ENCODE measurements around the gene AOX1.
"Not testable (repeated sequence)": the region's sequence is repeated elsewhere in the genome, so short reads cannot be mapped to it uniquely, and the experiment has no call there.

Gene AOX1

DNA sequence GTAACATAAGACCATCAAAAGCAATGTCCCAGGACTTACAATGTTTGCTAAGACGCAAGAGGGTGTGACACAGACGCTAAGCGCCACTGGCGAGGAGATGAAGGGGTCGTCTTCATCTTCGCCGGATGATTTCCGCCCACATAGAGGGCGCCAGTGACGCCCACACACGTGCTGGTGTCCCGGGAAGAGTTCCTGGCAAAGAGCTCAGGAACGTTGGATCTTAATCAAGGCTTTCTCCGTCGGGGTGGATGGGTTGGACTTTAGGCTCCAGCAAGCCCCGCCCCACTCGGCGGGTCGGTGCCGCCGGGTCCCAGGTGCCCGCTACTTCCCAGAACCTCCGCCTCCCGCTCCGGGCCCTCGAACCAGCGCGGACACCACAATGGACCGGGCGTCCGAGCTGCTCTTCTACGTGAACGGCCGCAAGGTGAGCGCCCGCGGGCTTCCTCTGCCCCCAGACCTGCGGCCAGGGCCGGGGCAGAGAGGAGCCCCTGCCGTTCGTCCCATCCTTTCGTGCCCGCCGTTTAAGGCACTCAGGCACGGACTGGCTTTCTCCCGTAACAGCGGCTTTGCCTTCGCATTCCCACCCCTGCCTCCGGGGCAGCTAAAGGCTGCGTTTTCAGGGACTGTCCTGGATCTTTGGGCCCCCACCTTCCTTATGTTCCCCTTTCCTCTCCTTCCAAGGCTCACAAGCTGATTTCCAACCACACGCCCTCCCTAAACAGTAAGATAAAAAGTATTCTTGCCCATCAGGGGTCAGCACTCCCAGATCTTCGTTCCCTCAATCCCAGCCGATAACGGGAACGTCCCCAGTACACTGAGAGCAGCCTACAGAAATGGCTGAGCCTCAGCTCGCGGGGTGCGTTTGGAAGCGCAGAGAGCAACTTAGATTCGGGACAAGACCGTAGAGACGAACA is at the start of gene AOX1:
TSS of gene AOX1 (plus strand) at position 285 of the 914 bp plus-strand sequence. CDS start at position 380, 95 bp downstream.
- in situ Hi-C loops (cut with HindIII; ENCODE audit: low sequenced_read_pairs): no loop called here

DNA sequence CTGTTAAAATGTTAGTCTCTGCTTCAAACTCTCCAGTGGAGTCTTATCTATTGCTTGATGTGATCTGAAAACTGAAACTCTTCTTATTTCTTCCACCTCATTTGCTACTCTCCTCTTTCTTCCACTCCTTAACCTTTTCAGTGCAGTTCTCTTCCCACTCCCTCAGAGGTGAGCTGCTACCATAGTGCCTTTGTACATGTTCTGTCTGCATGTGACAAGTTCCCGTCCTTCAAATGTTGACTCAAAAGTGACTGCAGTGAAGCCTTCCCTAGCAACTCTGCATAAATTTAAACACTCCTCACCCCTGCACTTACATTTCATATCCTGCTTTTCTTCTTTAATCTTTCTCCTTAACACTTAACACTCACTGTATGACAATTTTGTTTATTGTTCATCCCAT is 47.7 kb upstream of the AOX1 start:
- in situ Hi-C loops (cut with HindIII; ENCODE audit: low sequenced_read_pairs): no loop called here

DNA sequence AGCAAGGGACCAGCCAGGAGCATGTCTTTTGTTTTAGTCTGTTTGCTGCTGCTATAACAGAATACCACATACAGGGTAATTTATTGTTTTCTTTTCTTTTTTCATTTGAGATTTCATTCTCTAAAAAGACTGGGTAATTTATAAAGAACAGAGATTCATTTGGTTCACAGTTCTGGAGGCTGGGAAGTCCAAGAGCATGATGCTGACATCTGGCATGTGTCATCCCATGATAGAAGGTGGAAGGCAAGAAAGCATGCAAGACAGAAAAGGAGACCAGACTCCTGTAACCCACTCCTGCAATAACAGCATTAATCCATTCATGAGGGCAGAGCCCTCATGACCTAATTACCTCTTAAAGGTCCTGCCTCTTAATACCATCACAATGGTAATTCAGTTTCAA is 45.0 kb upstream of the AOX1 start:
- in situ Hi-C loops (cut with HindIII; ENCODE audit: low sequenced_read_pairs): no loop called here

DNA sequence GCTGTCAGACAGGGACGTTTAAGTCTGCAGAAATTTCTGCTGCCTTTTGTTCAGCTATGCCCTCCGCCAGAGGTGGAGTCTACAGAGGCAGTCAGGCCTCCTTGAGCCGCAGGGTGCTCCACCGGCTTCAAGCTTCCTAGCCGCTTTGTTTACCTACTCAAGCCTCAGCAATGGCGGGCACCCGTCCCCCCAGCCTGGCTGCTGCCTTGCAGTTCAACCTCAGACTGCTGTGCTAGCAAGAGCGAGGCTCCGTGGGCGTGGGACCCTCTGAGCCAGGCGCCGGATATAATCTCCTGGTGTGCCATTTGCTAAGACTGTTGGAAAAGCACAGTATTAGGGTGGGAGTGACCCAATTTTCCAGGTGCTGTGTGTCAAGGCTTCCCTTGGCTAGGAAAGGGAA is 19.2 kb upstream of the AOX1 start:
- in situ Hi-C loops (cut with HindIII; ENCODE audit: low sequenced_read_pairs): not testable (repeated sequence)

DNA sequence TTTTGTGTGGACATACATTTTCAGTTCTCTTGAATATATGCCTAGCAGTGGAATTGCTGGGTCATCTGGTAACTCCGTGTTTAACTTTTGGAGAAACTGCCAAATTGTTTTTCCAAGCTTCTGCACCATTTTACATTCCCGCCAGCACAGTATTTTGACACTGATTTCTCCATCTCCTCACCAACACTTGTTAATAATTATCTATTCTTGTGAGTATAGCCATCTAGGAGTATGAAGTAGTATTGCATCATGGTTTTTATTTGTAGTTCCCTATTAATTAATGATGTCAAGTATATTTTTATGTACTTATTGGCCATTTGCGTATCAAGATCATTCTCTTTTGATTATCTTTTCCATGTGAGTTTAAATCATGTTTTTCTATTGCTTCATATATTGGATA is 17.9 kb upstream of the AOX1 start:
- in situ Hi-C loops (cut with HindIII; ENCODE audit: low sequenced_read_pairs): no loop called here

DNA sequence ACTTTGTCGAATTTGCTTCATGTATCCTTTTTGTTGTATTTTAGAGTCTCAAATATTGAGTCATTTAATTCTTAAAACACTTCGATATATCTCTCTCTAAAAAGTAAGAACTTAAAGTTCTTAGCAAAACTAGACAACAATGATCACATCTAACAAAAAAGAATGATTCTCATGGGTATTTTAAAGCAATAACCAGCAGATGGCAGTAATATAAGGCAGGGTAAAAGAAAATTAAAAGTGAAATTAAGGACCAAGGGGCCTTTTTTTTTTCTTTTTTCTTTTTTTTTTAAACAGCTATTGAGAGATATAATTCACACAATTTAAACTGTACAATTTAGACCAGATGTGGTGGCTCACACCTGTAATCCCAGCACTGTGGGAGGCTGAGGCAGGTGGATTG is 9.9 kb upstream of the AOX1 start:
- in situ Hi-C loops (cut with HindIII; ENCODE audit: low sequenced_read_pairs): no loop called here

DNA sequence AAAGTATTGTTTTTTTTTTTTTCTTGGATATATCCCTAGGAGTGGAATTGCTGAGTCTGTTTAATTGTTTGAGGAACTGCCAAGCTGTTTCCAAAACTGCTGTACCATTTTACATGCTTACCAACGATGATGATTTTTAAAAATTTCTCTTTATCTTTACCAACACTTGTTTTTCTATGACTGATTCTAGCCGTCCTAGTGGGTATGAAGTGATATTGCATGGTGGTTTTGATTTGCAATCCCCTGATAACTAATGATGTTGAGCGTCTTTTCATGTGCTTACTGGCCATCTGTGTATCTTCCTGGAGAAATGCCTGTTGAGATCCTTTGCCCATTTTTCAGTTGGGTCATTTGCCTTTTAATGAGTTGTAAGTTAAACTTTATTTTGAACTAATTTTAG is 8.8 kb upstream of the AOX1 start:
- in situ Hi-C loops (cut with HindIII; ENCODE audit: low sequenced_read_pairs): no loop called here

DNA sequence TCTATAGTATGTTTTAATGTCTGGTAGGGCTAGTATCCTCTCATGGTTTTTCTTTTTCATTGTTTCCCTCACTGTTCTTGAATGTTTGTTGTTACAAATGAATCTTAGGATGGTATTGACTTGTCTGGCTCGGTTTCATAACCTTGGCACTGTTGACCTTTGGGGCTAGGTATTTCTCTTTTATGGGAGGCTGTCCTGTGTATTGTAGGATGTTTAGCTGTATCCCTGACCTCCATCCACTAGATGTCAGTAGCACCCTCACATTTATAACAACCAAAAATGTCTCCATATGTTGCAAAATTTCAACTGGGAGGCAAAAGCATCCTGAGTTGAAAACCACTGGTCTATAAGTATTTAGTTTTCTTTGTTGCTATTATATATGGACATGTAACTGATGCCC is 7.0 kb upstream of the AOX1 start:
- in situ Hi-C loops (cut with HindIII; ENCODE audit: low sequenced_read_pairs): no loop called here

DNA sequence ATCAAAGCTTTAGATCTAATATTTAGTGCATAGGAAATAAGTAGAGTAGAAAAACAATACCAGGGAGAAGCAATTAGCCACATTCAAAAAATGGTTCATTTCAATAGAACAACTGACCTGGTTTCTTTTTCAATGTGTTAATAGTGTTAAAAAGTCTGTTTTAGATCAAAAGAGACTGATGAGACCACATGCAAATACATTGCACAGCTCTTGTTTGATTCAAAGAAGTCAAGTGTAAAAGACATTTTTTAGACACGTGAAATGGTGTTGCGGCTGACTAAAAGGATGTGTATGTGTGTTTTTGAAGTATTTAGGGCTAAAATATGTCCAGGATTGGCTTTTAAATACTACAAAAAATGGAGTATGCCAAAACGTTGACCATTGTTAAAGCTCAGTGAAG is 1.2 kb upstream of the AOX1 start:
- in situ Hi-C loops (cut with HindIII; ENCODE audit: low sequenced_read_pairs): no loop called here

DNA sequence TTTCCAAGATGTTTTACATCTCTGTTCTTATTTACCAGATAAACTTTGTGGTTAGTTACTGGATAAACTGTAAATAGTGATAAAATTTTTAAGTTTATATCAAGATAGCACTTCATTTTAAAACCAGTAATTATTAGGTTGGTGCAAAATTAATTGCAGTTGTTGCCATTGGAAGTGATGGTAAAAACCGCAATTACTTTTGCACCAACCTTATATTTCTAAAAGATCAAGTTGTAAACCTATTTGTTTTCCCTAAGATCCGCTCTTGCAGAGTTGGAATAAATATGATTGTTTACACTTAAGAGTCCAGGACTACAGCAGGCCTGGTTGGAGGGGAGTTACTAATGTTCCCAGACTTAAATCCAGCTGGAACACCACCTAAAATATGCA is 479 bp upstream of the AOX1 start:
- in situ Hi-C loops (cut with HindIII; ENCODE audit: low sequenced_read_pairs): no loop called here

DNA sequence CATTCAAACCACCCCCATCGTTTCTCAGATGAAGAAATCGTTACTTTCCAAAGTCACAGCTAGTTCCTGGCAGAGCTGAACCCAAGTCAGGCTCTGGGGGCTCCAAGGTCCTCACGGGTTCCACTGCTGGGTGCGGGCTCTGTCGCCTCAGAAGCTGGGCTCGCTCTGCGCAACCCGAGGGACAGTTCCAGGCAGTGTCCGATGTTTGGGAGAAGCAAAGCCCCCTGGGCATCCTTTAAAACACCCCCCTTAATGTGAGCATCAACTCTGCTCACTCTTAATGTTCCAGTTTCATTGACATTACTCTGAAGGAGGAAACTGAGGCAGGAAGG is 796 bp downstream of the AOX1 start:
- in situ Hi-C loops (cut with HindIII; ENCODE audit: low sequenced_read_pairs): no loop called here

DNA sequence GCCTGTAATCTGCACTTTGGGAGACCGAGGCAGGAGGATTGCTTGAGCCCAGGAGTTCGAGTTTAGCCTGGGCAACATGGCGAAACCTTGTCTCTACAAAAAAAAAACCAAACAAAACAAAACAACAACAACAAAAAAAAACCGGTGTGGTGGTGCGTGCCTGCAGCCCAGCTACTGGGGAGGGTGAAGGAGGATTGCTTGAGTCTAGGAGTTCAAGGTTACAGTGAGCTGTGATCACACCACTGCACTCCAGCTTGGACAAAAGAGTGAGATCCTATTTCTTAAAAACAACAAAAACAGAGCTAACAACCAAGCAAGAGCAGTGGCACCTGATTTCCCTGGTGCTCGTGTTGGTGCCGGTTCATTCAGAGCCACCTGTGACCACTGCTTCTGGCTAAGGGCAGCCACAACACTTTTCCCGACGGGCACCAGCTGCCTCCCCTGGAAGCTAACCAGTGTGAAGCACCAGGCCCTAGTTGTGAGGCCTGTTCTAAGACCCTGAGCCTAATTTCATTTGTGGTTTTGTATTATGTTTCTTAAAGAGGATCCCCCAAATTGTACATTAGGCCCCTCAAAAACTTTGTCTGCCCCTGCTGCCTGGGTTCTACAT is 1.3 kb downstream of the AOX1 start:
- in situ Hi-C loops (cut with HindIII; ENCODE audit: low sequenced_read_pairs): no loop called here

DNA sequence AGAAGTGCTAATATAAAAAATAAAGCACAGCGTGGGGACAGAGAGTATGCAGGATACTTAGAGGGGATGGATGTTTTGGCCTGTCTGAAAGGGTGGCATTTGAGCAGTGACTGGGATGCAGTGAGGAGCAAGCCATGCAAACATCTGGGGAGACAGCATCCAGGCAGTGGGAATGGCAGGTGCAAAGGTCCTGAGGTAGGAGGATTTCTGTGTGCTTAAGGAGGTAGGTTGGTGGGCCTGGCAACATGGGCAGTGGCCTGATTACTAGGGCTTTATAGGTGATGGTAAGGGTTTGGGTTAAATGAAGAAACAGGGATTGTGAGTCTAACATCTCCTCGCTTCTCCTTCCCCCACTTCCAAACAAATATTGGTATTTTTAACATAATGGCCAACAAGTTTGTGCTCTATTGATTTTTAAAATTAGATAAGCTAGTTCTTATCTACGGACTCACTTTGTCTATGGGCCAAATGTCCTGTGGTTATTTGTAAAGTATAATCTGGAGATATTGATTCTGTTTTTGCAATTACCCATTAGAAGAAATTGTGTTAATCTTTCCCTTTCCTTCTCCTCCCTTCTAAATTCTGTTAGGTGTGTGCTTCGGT is 2.4 kb downstream of the AOX1 start:
- in situ Hi-C loops (cut with HindIII; ENCODE audit: low sequenced_read_pairs): no loop called here

DNA sequence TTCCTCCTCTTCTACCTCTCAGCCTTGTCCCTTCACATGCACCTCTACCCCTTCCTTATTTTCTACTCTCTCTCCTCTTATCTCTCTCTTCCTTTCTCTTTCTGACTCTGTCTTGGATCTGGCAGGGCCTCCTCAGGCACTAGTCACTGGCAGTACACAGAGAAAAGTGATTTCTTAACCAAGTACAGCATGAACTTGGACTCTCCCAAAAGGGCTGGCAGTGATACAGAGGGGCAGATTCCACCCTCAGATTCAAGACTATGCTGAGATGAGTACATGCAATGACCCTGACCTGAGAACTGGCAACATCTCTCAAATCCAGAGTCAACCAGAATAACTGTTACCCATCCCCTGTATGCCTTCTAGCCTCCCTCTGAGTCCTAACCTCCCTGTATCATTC is 4.3 kb downstream of the AOX1 start:
- in situ Hi-C loops (cut with HindIII; ENCODE audit: low sequenced_read_pairs): no loop called here

DNA sequence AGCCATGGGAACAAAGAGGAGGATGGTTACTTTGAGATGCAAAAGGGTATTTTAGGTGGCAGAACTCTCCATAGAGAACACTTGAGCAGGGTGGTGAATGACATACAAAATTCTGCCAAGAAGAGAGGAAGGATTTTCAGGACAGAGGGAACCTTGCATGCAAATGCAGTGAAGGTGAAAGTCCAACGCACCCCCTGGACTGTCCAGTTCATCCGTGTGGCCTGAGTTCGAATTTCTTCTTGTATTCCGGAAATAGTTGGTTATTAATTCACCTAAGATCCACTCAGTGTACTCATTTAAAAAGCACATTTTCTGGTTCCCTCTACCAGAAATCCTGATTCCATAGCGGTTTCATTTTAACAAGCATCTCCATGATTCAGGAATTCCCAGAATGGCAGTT is 5.5 kb downstream of the AOX1 start:
- in situ Hi-C loops (cut with HindIII; ENCODE audit: low sequenced_read_pairs): no loop called here

DNA sequence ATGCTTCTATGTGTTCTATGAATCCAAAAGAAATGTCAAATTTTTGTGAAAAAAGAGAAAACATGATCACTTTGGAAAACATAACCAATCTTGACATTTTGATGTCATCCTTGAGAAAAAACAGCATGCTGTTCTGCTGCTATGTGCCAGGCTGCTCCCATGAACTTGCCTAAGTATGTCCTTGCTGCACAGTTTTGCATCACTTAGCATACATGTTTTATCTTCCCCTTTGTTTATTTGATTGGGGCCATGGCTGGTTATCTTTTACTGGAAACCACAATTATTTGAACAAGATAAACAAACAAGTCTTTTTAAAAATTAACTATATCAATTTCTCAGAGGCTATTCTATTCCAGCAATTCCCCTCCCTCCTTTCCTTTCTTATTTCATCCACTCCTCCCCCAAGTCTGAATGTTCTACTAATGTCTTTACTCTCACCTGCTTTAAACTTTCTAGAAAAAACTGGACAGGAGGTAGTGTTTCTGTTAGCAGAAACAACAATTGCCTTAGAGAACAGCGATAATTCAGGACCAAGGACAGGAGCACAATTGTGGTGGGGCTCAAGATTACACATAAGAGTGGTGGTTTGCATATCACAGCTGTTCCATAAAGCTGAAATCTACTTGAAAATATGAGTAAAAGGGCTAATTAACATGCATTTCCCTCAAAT is 6.7 kb downstream of the AOX1 start:
- in situ Hi-C loops (cut with HindIII; ENCODE audit: low sequenced_read_pairs): no loop called here

DNA sequence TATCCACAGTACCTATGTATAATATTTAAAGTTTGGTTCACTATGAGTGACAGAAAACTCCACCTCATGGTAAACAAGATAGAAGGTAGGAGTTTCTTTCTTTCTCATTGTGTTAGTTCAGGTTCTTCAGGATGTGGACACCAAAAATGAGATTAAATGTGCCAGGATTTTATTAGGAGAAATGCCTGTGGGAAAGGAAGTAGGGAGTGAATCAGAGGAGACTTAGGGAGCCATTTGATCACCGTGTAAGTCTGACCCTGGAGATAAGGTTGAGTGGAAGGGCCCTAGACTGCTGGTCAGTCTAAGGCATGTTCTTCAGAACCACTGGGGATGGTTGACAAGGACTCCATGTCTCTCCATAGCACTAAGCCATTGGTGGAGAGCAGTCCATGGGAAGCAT is 8.1 kb downstream of the AOX1 start:
- in situ Hi-C loops (cut with HindIII; ENCODE audit: low sequenced_read_pairs): no loop called here

DNA sequence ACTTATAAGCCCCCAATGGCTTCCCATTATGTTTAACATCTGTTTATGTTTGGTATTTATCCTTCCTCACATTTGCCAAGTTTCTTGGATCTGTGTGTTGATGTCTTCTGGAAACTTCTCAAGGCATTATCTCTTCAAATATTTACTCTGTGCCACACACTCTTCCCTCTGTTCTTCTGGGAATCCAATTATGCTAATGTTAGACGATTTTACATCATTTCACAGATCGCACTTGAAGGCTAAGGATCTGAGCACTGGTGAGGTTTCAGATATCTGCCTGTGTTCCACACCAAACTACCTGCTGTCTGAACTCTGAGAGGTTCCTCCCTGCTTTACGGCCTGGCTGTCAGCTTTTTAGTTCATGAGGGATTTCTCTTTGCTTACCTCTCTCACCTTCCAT is 10.1 kb downstream of the AOX1 start:
- in situ Hi-C loops (cut with HindIII; ENCODE audit: low sequenced_read_pairs): no loop called here

DNA sequence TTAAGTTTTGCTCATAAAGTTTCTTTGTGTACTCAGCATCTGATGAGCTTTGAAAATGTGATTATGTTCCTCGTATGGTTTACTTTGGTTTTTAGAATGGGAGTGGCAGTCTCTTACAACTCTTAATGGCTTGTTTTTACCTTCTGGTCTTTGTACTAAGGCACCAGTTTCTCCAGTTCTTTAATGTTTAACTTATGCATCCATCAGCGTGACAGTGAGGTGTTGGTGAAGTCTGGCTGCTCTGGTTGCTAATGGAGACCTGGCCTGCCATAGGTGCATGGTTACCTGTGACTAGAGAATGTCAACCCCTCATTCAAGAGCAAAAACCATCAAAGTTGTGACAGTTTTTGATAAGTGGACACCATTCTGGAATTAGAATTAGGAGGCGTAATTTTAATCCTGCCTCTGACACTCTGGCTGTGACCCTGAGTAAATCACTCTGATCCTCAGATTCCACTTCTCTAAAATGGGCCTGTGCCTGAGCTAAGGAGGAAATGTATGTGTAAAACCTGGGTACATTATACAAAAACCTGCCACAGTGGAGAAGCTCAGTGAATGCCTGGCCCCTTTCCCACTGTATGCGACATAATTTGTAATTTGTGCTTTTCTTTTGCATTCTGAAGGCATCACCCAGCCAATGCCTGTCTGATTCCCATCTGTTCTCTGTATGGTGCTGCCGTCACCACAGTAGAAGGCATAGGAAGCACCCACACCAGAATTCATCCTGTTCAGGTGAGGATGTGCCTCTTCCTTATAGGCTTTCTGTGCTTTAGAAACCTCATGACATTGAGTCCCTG is 11.2 kb downstream of the AOX1 start:
- in situ Hi-C loops (cut with HindIII; ENCODE audit: low sequenced_read_pairs): no loop called here

DNA sequence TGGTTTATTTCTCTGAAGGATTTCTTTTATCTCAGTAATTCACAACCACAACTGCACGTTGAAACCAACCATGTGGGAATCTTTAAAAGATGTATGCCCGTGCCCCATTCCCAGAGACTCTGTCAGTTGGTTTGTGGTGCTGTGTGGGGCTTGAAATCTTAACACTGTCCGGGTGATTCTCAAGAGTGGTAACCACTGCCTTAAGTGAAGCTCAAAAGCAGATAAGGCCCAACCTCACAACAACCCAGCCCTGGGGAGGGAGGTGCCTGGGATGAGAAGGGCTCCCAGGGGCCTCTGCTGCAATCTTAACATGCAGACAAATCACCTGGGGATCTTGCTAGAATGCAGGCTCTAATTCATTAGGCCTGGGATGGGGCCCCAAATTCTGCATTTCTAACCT is 13.4 kb downstream of the AOX1 start:
- in situ Hi-C loops (cut with HindIII; ENCODE audit: low sequenced_read_pairs): no loop called here

Measured in DLD1 (cell line).